ENCODE results near the gene SEPTIN12.
A peak's percentile ranks its signal among the peaks of the same experiment; 100 is the strongest.

Gene SEPTIN12

GRCh38 chr16:4775005-4775404 lies 13.1 kb downstream of the SEPTIN12 start:
- no peak for FAIRE-seq
- no peak for TF ChIP-seq CTCF (IDR thresholded peaks at IDR 0.05; ENCODE audit: insufficient read depth, missing control alignments)
- no peak for DNase-seq (ENCODE audit: insufficient read length, low spot score)

GRCh38 chr16:4772351-4772750 lies 15.8 kb downstream of the SEPTIN12 start:
- FAIRE-seq (no peak), DNase-seq (ENCODE audit: insufficient read length, low spot score) (no peak)
- no peak for TF ChIP-seq CTCF (IDR thresholded peaks at IDR 0.05; ENCODE audit: insufficient read depth, missing control alignments)

- DNase-seq (ENCODE audit: insufficient read length, low spot score) (no peak), FAIRE-seq (no peak)
- no peak for TF ChIP-seq CTCF (IDR thresholded peaks at IDR 0.05; ENCODE audit: insufficient read depth, missing control alignments)
Observed at GRCh38 chr16:4771646-4772045, 16.5 kb downstream of the SEPTIN12 start.

- FAIRE-seq (no peak), DNase-seq (ENCODE audit: insufficient read length, low spot score) (no peak)
- no peak for TF ChIP-seq CTCF (IDR thresholded peaks at IDR 0.05; ENCODE audit: insufficient read depth, missing control alignments)
Observed at GRCh38 chr16:4769306-4769638, 18.9 kb downstream of the SEPTIN12 start.

- peak; percentile 64 for DNase-seq (ENCODE audit: insufficient read length, low spot score)
- TF ChIP-seq CTCF (IDR thresholded peaks at IDR 0.05; ENCODE audit: insufficient read depth, missing control alignments) = no peak
- no peak for FAIRE-seq
Observed at GRCh38 chr16:4768549-4769305, 19.4 kb downstream of the SEPTIN12 start.

GRCh38 chr16:4767872-4768548 lies 20.1 kb downstream of the SEPTIN12 start:
- FAIRE-seq (no peak), DNase-seq (ENCODE audit: insufficient read length, low spot score) (no peak)
- no peak for TF ChIP-seq CTCF (IDR thresholded peaks at IDR 0.05; ENCODE audit: insufficient read depth, missing control alignments)

Data from D721Med (cell line).